ENCODE results near the gene TOPAZ1. TPM values are rescaled to one million over a fixed set of nuclear protein-coding genes. Genes with fewer than 3 reads are reported as not detected.

The TOPAZ1 gene
- total and polyA plus RNA-seq, 2 of the 13 experiments (the other 11 are each of a cell fraction or from before 2014, with no cell fraction given): not detected

DNA sequence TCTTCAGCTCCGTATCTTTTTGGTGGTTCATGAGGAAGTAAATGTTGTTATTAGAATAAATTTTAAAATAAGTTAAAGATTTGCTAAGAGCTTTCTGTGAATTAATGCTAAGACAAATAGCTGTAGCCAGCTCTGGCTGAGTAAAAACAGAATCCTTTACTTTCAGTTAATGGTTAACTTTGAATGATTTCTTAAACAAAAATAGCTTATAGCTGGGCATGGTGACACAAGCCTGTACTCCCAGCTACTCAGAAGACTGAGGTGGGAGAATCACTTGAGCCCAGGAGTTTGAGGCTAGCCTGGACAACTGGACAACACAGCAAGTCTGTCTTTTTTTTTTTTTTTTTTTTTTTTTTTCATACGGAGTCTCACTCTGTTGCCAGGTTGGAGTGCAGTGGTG is 121.9 kb downstream of the TOPAZ1 start (continued):
- TF ChIP-seq BCL6 (CRISPR knock-in tag; IDR thresholded peaks at IDR 0.05) (peak; percentile 35; the same call in 1 of the 2 replicates), ZNF432 (CRISPR knock-in tag; IDR thresholded peaks at IDR 0.05; ENCODE audit: borderline replicate concordance) (no peak), ZNF629 (CRISPR knock-in tag; conservative IDR thresholded peaks at IDR 0.05) (peak; percentile 35; the same call in 1 of the 2 replicates), POGZ (CRISPR knock-in tag; IDR thresholded peaks at IDR 0.05) (peak; percentile 59), KDM5B (CRISPR knock-in tag; IDR thresholded peaks at IDR 0.05; ENCODE audit: borderline replicate concordance) (no peak), ZBTB20 (CRISPR knock-in tag; IDR thresholded peaks at IDR 0.05; ENCODE audit: borderline replicate concordance, low read depth) (no peak), GATAD2A (CRISPR knock-in tag; IDR thresholded peaks at IDR 0.05) (peak; percentile 37; the same call in 1 of the 2 replicates), SIX4 (CRISPR knock-in tag; IDR thresholded peaks at IDR 0.05) (no peak), HNRNPUL1 (IDR thresholded peaks at IDR 0.05; ENCODE audit: low read depth, low read length) (0 out of 2 replicates have a peak, but pooled peaks have one; percentile 69), YEATS4 (CRISPR knock-in tag; IDR thresholded peaks at IDR 0.05; ENCODE audit: borderline replicate concordance) (no peak), PHB2 (IDR thresholded peaks at IDR 0.05; ENCODE audit: partially characterized antibody) (no peak), ZNF121 (CRISPR knock-in tag; IDR thresholded peaks at IDR 0.05) (peak; percentile 69), SSRP1 (CRISPR knock-in tag; IDR thresholded peaks at IDR 0.05) (no peak), FOXA3 (CRISPR knock-in tag; IDR thresholded peaks at IDR 0.05) (0 out of 2 replicates have a peak, but pooled peaks have one; percentile 23)
- TF ChIP-seq, protein P1, sequence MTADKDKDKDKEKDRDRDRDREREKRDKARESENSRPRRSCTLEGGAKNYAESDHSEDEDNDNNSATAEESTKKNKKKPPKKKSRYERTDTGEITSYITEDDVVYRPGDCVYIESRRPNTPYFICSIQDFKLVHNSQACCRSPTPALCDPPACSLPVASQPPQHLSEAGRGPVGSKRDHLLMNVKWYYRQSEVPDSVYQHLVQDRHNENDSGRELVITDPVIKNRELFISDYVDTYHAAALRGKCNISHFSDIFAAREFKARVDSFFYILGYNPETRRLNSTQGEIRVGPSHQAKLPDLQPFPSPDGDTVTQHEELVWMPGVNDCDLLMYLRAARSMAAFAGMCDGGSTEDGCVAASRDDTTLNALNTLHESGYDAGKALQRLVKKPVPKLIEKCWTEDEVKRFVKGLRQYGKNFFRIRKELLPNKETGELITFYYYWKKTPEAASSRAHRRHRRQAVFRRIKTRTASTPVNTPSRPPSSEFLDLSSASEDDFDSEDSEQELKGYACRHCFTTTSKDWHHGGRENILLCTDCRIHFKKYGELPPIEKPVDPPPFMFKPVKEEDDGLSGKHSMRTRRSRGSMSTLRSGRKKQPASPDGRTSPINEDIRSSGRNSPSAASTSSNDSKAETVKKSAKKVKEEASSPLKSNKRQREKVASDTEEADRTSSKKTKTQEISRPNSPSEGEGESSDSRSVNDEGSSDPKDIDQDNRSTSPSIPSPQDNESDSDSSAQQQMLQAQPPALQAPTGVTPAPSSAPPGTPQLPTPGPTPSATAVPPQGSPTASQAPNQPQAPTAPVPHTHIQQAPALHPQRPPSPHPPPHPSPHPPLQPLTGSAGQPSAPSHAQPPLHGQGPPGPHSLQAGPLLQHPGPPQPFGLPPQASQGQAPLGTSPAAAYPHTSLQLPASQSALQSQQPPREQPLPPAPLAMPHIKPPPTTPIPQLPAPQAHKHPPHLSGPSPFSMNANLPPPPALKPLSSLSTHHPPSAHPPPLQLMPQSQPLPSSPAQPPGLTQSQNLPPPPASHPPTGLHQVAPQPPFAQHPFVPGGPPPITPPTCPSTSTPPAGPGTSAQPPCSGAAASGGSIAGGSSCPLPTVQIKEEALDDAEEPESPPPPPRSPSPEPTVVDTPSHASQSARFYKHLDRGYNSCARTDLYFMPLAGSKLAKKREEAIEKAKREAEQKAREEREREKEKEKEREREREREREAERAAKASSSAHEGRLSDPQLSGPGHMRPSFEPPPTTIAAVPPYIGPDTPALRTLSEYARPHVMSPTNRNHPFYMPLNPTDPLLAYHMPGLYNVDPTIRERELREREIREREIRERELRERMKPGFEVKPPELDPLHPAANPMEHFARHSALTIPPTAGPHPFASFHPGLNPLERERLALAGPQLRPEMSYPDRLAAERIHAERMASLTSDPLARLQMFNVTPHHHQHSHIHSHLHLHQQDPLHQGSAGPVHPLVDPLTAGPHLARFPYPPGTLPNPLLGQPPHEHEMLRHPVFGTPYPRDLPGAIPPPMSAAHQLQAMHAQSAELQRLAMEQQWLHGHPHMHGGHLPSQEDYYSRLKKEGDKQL (CRISPR knock-in tag; IDR thresholded peaks at IDR 0.05; ENCODE audit: low read depth): no peak
- TF ChIP-seq, protein P2, sequence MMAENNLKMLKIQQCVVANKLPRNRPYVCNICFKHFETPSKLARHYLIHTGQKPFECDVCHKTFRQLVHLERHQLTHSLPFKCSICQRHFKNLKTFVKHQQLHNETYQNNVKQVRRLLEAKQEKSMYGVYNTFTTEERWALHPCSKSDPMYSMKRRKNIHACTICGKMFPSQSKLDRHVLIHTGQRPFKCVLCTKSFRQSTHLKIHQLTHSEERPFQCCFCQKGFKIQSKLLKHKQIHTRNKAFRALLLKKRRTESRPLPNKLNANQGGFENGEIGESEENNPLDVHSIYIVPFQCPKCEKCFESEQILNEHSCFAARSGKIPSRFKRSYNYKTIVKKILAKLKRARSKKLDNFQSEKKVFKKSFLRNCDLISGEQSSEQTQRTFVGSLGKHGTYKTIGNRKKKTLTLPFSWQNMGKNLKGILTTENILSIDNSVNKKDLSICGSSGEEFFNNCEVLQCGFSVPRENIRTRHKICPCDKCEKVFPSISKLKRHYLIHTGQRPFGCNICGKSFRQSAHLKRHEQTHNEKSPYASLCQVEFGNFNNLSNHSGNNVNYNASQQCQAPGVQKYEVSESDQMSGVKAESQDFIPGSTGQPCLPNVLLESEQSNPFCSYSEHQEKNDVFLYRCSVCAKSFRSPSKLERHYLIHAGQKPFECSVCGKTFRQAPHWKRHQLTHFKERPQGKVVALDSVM (CRISPR knock-in tag; IDR thresholded peaks at IDR 0.05): no peak
- TF ChIP-seq, protein P3, sequence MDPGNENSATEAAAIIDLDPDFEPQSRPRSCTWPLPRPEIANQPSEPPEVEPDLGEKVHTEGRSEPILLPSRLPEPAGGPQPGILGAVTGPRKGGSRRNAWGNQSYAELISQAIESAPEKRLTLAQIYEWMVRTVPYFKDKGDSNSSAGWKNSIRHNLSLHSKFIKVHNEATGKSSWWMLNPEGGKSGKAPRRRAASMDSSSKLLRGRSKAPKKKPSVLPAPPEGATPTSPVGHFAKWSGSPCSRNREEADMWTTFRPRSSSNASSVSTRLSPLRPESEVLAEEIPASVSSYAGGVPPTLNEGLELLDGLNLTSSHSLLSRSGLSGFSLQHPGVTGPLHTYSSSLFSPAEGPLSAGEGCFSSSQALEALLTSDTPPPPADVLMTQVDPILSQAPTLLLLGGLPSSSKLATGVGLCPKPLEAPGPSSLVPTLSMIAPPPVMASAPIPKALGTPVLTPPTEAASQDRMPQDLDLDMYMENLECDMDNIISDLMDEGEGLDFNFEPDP (CRISPR knock-in tag; conservative IDR thresholded peaks at IDR 0.05): no peak
- TF ChIP-seq, protein P4, sequence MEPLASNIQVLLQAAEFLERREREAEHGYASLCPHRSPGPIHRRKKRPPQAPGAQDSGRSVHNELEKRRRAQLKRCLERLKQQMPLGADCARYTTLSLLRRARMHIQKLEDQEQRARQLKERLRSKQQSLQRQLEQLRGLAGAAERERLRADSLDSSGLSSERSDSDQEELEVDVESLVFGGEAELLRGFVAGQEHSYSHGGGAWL (CRISPR knock-in tag; IDR thresholded peaks at IDR 0.05): no peak
- TF ChIP-seq, protein P5, sequence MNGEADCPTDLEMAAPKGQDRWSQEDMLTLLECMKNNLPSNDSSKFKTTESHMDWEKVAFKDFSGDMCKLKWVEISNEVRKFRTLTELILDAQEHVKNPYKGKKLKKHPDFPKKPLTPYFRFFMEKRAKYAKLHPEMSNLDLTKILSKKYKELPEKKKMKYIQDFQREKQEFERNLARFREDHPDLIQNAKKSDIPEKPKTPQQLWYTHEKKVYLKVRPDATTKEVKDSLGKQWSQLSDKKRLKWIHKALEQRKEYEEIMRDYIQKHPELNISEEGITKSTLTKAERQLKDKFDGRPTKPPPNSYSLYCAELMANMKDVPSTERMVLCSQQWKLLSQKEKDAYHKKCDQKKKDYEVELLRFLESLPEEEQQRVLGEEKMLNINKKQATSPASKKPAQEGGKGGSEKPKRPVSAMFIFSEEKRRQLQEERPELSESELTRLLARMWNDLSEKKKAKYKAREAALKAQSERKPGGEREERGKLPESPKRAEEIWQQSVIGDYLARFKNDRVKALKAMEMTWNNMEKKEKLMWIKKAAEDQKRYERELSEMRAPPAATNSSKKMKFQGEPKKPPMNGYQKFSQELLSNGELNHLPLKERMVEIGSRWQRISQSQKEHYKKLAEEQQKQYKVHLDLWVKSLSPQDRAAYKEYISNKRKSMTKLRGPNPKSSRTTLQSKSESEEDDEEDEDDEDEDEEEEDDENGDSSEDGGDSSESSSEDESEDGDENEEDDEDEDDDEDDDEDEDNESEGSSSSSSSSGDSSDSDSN (CRISPR knock-in tag; IDR thresholded peaks at IDR 0.05): no peak

All from HepG2 (cell line).